ENCODE results near the gene ANAPC7.
"Not testable (repeated sequence)": the region's sequence is repeated elsewhere in the genome, so short reads cannot be mapped to it uniquely, and the experiment has no call there.

DNA sequence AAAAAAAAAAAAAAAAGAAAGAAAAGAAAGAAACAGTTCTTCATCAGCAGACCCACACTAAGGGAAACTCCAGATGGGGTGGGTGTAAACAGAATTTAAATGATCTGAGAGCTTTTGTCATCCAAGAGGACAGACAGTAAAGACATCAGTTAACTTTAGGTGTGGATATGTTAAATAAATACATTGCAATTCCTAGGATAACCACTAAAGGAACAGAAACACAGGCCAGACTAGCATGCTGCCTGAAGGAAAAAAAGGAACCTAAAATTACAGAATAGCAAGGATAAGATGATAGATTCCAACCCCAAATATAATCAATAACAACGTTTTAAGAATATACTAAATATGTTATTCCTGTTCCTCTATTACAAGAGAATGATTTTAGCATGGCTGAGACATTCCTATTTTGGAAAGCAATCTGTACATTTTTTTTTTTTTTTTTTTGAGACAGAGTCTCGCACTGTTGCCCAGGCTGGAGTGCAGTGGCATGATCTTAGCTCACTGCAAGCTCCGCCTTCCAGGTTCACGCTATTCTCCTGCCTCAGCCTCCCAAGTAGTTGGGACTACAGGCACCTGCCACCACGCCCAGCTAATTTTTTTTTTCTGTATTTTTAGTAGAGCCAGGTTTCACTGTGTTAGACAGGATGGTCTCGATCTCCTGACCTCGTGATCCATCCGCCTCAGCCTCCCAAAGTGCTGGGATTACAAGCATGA lies 45.0 kb downstream of the ANAPC7 start:
- TF ChIP-seq, protein P1, sequence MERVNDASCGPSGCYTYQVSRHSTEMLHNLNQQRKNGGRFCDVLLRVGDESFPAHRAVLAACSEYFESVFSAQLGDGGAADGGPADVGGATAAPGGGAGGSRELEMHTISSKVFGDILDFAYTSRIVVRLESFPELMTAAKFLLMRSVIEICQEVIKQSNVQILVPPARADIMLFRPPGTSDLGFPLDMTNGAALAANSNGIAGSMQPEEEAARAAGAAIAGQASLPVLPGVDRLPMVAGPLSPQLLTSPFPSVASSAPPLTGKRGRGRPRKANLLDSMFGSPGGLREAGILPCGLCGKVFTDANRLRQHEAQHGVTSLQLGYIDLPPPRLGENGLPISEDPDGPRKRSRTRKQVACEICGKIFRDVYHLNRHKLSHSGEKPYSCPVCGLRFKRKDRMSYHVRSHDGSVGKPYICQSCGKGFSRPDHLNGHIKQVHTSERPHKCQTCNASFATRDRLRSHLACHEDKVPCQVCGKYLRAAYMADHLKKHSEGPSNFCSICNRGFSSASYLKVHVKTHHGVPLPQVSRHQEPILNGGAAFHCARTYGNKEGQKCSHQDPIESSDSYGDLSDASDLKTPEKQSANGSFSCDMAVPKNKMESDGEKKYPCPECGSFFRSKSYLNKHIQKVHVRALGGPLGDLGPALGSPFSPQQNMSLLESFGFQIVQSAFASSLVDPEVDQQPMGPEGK (CRISPR knock-in tag; IDR thresholded peaks at IDR 0.05; ENCODE audit: borderline replicate concordance): not testable (repeated sequence)
- not testable (repeated sequence) for TF ChIP-seq OSR1 (CRISPR knock-in tag; IDR thresholded peaks at IDR 0.05); ESRRG (CRISPR knock-in tag; IDR thresholded peaks at IDR 0.05); ZNF565 (CRISPR knock-in tag; conservative IDR thresholded peaks at IDR 0.05; ENCODE audit: low read depth); ARNTL (CRISPR knock-in tag; IDR thresholded peaks at IDR 0.05; ENCODE audit: borderline replicate concordance, low read depth); GLIS3 (CRISPR knock-in tag; IDR thresholded peaks at IDR 0.05); RARB (CRISPR knock-in tag; IDR thresholded peaks at IDR 0.05); ZFP3 (CRISPR knock-in tag; IDR thresholded peaks at IDR 0.05); ZNF8 (CRISPR knock-in tag; IDR thresholded peaks at IDR 0.05); ZNF70 (CRISPR knock-in tag; IDR thresholded peaks at IDR 0.05)
- TF ChIP-seq, protein P2, sequence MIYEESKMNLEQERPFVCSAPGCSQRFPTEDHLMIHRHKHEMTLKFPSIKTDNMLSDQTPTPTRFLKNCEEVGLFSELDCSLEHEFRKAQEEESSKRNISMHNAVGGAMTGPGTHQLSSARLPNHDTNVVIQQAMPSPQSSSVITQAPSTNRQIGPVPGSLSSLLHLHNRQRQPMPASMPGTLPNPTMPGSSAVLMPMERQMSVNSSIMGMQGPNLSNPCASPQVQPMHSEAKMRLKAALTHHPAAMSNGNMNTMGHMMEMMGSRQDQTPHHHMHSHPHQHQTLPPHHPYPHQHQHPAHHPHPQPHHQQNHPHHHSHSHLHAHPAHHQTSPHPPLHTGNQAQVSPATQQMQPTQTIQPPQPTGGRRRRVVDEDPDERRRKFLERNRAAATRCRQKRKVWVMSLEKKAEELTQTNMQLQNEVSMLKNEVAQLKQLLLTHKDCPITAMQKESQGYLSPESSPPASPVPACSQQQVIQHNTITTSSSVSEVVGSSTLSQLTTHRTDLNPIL (CRISPR knock-in tag; IDR thresholded peaks at IDR 0.05; ENCODE audit: low read depth): not testable (repeated sequence)
